Keratinocyte (primary cell): Measurements from ENCODE around the gene SYNE2. TPM values are rescaled to one million over a fixed set of nuclear protein-coding genes. Genes with fewer than 3 reads are reported as not detected.

ENCODE experiments used
- DNase-seq: peaks from one replicate; pipeline ENCODE4 v3.0.0-alpha.2; 2011; ENCODE audit warnings: low read depth, missing footprints, low spot score
- FAIRE-seq: peaks from 2 replicates; lab custom pipeline; 2011; peaks lifted over from hg19 to GRCh38; lab: Jason Lieb, UNC
- H2AFZ ChIP-seq: 2 replicates; pipeline ENCODE4 v1.6.0; 2012; ENCODE audit warnings: low read length, control low read depth, inconsistent platforms; ENCODE audit not compliant: control insufficient read depth
- H3K27ac ChIP-seq: 2 replicates; pipeline ENCODE4 v1.5.1; 2011; ENCODE audit warnings: low read length; ENCODE audit not compliant: control insufficient read depth, insufficient read depth
- H3K27me3 ChIP-seq: 3 replicates; pipeline ENCODE4 v1.6.0; 2011; ENCODE audit warnings: low read length; ENCODE audit not compliant: control insufficient read depth, insufficient read depth; ENCODE audit errors: extremely low read depth
- H3K36me3 ChIP-seq, 2 experiments: 2 replicates in 1 of 2; 3 replicates in 1 of 2; pipeline ENCODE4 v1.5.1; 2011; ENCODE audit warnings: low read length in 2 of 2, mild to moderate bottlenecking in 1 of 2; ENCODE audit not compliant: control insufficient read depth in 2 of 2, insufficient read depth in 2 of 2; ENCODE audit errors: extremely low read depth in 1 of 2
- H3K4me1 ChIP-seq: 3 replicates; pipeline ENCODE4 v1.5.1; 2011; ENCODE audit warnings: low read length; ENCODE audit not compliant: control insufficient read depth, insufficient read depth; ENCODE audit errors: extremely low read depth
- H3K4me2 ChIP-seq: 3 replicates; pipeline ENCODE4 v1.6.0; 2011; ENCODE audit warnings: low read depth, low read length; ENCODE audit not compliant: control insufficient read depth, insufficient read depth; ENCODE audit errors: extremely low read depth
- H3K4me3 ChIP-seq, 3 experiments: fragments of 200-600 bp in 1 of 3; sonication (generic) in 1 of 3; 2 replicates in 2 of 3; 3 replicates in 1 of 3; pipeline ENCODE4 v1.5.1; 2011 to 2016; ENCODE audit warnings: low read length in 3 of 3, mild to moderate bottlenecking in 3 of 3, control low read depth in 2 of 3, inconsistent platforms in 1 of 3, low read depth in 1 of 3, mixed read lengths in 1 of 3, mixed run types in 1 of 3, moderate library complexity in 1 of 3; ENCODE audit not compliant: control insufficient read depth in 2 of 3, insufficient read depth in 2 of 3; ENCODE audit errors: extremely low read depth in 1 of 3
- H3K79me2 ChIP-seq: 2 replicates; pipeline ENCODE4 v1.6.0; 2012; ENCODE audit warnings: low read length; ENCODE audit not compliant: control insufficient read depth, insufficient read depth
- H3K9ac ChIP-seq: 3 replicates; pipeline ENCODE4 v1.6.0; 2011; ENCODE audit warnings: low read length; ENCODE audit not compliant: control insufficient read depth, insufficient read depth; ENCODE audit errors: extremely low read depth
- H3K9me1 ChIP-seq: 3 replicates; pipeline ENCODE4 v1.6.0; 2011; ENCODE audit warnings: low read length; ENCODE audit not compliant: control insufficient read depth, insufficient read depth; ENCODE audit errors: extremely low read depth
- H3K9me3 ChIP-seq: 2 replicates; pipeline ENCODE4 v1.5.1; 2012; ENCODE audit warnings: low read depth, low read length; ENCODE audit not compliant: control insufficient read depth
- H4K20me1 ChIP-seq: 3 replicates; pipeline ENCODE4 v1.6.0; 2011; ENCODE audit warnings: low read length; ENCODE audit not compliant: control insufficient read depth, insufficient read depth; ENCODE audit errors: extremely low read depth
- EZH2 ChIP-seq: IDR thresholded peaks from one replicate; pipeline ENCODE4 v1.6.1; 2012; ENCODE audit warnings: inconsistent platforms, mild to moderate bottlenecking, low read length, moderate library complexity
- dilution Hi-C: fragments of 300-500 bp; cut with MboI; formaldehyde crosslinking; loops from one replicate; pipeline ENCODE4 v1.7.0; 2020; ENCODE audit warnings: low sequenced_read_pairs; ENCODE audit not compliant: extremely low pct_ligation_motif_present
- polyA plus RNA-seq, 5 experiments: library from polyadenylated mRNA; depleted of rRNA in 3 of 5; stranded (reverse) in 3 of 5; stranded (forward) in 1 of 5; unstranded in 1 of 5; fragments of >200 nt; gene quantifications; 1 replicate in 1 of 5; 2 replicates in 3 of 5; 3 replicates in 1 of 5; pipeline versions ENCODE4 v1.2.1 to v1.2.3, GENCODE V29; 2011 to 2012; ENCODE audit warnings: missing spikeins in 2 of 5, low read depth in 1 of 5, low replicate concordance in 1 of 5
- TF ChIP-seq, protein P1 (sequence below), 3 experiments: IDR thresholded peaks in 1 of 3; conservative IDR thresholded peaks in 1 of 3; optimal IDR thresholded peaks in 1 of 3; 2 replicates in 2 of 3; 3 replicates in 1 of 3; pipeline versions ENCODE3 to v1.5.1; 2011; ENCODE audit warnings: low read length in 3 of 3, mild to moderate bottlenecking in 3 of 3, moderate library complexity in 2 of 3, control low read depth in 1 of 3, inconsistent platforms in 1 of 3; ENCODE audit not compliant: insufficient read depth in 2 of 3; ENCODE audit errors: extremely low read depth in 1 of 3

The SYNE2 gene
- polyA plus RNA-seq, 1 donor (not counting 4 experiments of a cell fraction or from before 2014, with no cell fraction given) = 9.9 TPM

DNA sequence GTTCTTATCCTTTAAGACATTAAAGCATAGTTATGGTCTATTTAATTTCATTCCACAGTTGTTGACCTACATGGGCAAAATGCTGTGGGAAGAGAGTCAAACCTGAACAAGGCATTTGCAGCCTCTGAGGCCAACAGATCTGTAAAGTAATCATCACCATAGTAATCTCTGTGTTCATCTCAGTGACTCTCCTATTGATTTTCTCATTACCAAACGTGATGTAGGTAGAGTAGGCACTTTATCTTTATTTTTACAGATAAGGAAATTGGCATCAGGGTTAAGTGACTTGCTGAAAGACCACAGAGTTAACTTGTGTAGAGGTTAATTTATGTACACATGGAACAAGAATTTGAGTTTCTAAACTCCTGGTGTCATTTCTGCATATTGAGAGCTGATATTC is 238.4 kb downstream of the SYNE2 start:
- no peak for DNase-seq
- no peaks in the 10 kb centered on the region for H3K36me3 ChIP-seq
- H2AFZ ChIP-seq = no peak overlapping the region
- TF ChIP-seq, protein P1, sequence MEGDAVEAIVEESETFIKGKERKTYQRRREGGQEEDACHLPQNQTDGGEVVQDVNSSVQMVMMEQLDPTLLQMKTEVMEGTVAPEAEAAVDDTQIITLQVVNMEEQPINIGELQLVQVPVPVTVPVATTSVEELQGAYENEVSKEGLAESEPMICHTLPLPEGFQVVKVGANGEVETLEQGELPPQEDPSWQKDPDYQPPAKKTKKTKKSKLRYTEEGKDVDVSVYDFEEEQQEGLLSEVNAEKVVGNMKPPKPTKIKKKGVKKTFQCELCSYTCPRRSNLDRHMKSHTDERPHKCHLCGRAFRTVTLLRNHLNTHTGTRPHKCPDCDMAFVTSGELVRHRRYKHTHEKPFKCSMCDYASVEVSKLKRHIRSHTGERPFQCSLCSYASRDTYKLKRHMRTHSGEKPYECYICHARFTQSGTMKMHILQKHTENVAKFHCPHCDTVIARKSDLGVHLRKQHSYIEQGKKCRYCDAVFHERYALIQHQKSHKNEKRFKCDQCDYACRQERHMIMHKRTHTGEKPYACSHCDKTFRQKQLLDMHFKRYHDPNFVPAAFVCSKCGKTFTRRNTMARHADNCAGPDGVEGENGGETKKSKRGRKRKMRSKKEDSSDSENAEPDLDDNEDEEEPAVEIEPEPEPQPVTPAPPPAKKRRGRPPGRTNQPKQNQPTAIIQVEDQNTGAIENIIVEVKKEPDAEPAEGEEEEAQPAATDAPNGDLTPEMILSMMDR (optimal IDR thresholded peaks at IDR 0.05 in 1 of 3, IDR thresholded peaks at IDR 0.05 in 1 of 3, conservative IDR thresholded peaks at IDR 0.05 in 1 of 3; ENCODE audit: extremely low read depth in 1 of 3, insufficient read depth in 2 of 3, low read length in 3 of 3) = no peak
- no peak for TF ChIP-seq EZH2
- H3K4me1 ChIP-seq = peaks cover 9% of the 10 kb centered on the region
- H3K4me3 ChIP-seq = no peak overlapping the region
- dilution Hi-C loops = no loop called here
- H3K9me1 ChIP-seq = no peaks in the 10 kb centered on the region
- no peaks in the 10 kb centered on the region for H3K79me2 ChIP-seq
- no peak overlapping the region for H3K9ac ChIP-seq
- H3K9me3 ChIP-seq = no peaks in the 10 kb centered on the region
- H3K27ac ChIP-seq = no peak overlapping the region
- no peaks in the 10 kb centered on the region for H3K27me3 ChIP-seq
- no peaks in the 10 kb centered on the region for H4K20me1 ChIP-seq
- no peak overlapping the region for H3K4me2 ChIP-seq
- FAIRE-seq = no peak

DNA sequence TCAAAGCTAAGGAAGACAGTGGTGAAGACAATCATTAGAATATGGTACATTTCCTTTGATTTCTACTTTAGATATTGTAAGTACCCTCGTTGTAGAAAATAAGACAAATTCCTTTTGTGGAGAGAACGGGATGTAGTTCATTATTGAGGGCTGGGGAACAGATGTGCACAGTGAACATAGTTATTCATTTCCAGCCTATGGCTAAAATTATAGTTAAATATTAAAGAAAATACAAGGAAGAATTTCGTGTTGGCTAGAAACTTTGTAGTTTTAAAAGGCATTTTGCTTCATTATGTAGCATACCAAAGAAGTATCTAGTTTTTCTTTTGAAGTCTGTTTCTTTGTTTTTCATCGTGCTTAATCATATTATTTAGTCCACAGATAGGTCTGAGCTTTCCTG is 239.5 kb downstream of the SYNE2 start:
- dilution Hi-C loops = no loop called here

More for the DNA sequence above, 239.5 kb downstream of the SYNE2 start:
- Histone ChIP-seq H3K4me3 (no peak overlapping the region), H3K27me3 (no peaks in the 10 kb centered on the region), H3K27ac (no peak overlapping the region), H3K4me1 (peaks cover 9% of the 10 kb centered on the region), H3K9me3 (no peaks in the 10 kb centered on the region), H3K9me1 (no peaks in the 10 kb centered on the region), H4K20me1 (no peaks in the 10 kb centered on the region), H2AFZ (no peak overlapping the region), H3K36me3 (no peaks in the 10 kb centered on the region), H3K9ac (no peak overlapping the region), H3K79me2 (no peaks in the 10 kb centered on the region), H3K4me2 (no peak overlapping the region)
- DNase-seq (no peak), FAIRE-seq (no peak)
- TF ChIP-seq EZH2 = no peak
- TF ChIP-seq, protein P1 (optimal IDR thresholded peaks at IDR 0.05 in 1 of 3, IDR thresholded peaks at IDR 0.05 in 1 of 3, conservative IDR thresholded peaks at IDR 0.05 in 1 of 3; ENCODE audit: extremely low read depth in 1 of 3, insufficient read depth in 2 of 3, low read length in 3 of 3) = no peak
